Tibial artery (tissue), 4 donors: ENCODE results near the gene JAKMIP1.

Source experiments
- DNase-seq, 2 donors: peaks; one replicate each; pipeline ENCODE4 v3.0.0-alpha.2; 2019
- H3K27ac ChIP-seq, 2 donors: fragments of 200-600 bp; sonication (generic) in 1 of 2; 1 replicate in 1 of 2; 2 replicates in 1 of 2; pipeline ENCODE4 v1.5.1; 2018 to 2019; ENCODE audit warnings: mild to moderate bottlenecking in 1 of 2
- H3K27me3 ChIP-seq, 2 donors: fragments of 200-600 bp; sonication (generic) in 1 of 2; one replicate each; pipeline versions ENCODE4 v1.5.1 to v1.6.0; 2016 to 2019
- H3K36me3 ChIP-seq, 3 donors: fragments of 200-600 bp; sonication (generic) in 2 of 3; one replicate each; pipeline ENCODE4 v1.5.1; 2016 to 2019; ENCODE audit warnings: mild to moderate bottlenecking in 2 of 3
- H3K4me1 ChIP-seq, 4 donors: fragments of 200-600 bp; sonication (generic) in 2 of 4; 1 replicate in 3 of 4; 2 replicates in 1 of 4; pipeline ENCODE4 v1.5.1; 2016 to 2019
- H3K4me3 ChIP-seq, 2 donors: fragments of 200-600 bp; sonication (generic) in 1 of 2; 1 replicate in 1 of 2; 2 replicates in 1 of 2; pipeline ENCODE4 v1.5.1; 2018 to 2019; ENCODE audit warnings: mild to moderate bottlenecking in 2 of 2
- H3K9me3 ChIP-seq, 3 donors: fragments of 200-600 bp; sonication (generic) in 1 of 3; one replicate each; pipeline ENCODE4 v1.5.1; 2016 to 2019
- CTCF ChIP-seq, 2 experiments: fragments of 200-600 bp in 1 of 2; fragments of 450-650 bp in 1 of 2; IDR thresholded peaks; one replicate each; pipeline ENCODE4 v1.5.1; 2017 to 2019; ENCODE audit warnings: antibody characterized with exemption in 2 of 2, mild to moderate bottlenecking in 1 of 2, moderate library complexity in 1 of 2
- intact Hi-C: fragments of 100-400 bp; cut with DNase I; formaldehyde crosslinking; loops from one replicate; pipeline ENCODE4 v1.15.0; 2023; ENCODE audit warnings: low total_unique reads

The JAKMIP1 gene

DNA sequence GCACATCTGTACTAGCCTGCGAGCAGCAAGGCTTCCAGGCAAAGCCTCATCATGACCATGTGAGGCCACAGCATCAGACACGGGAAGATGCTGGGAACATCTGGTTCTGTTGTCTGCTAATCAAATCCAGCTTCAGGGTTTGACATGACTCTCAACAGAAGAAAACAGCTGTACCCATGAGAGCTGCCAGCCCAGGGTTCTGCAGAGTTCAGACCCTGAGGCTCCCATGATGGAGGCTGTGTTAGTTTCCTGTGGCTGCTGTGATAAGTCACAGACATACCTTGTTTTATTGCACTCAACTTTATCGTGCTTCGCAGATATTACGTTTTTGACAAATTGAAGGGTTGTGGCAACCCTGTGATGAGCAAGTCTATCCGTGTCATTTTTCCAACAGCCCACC is 37.5 kb downstream of the JAKMIP1 start:
- H3K27me3 ChIP-seq: no peaks in the 10 kb centered on the region
- H3K4me3 ChIP-seq: no peak overlapping the region
- no peak overlapping the region for H3K27ac ChIP-seq
- no peak for TF ChIP-seq CTCF (IDR thresholded peaks at IDR 0.05)
- peaks cover 0 to 13% (median 7%) of the 10 kb centered on the region in 3 donors for H3K9me3 ChIP-seq
- intact Hi-C loops: no loop called here
- no peaks in the 10 kb centered on the region for H3K4me1 ChIP-seq
- DNase-seq: no peak
- H3K36me3 ChIP-seq: no peaks in the 10 kb centered on the region

- TF ChIP-seq CTCF (IDR thresholded peaks at IDR 0.05): no peak
Observed at GRCh38 chr4:6161921-6162464, 38.4 kb downstream of the JAKMIP1 start.

DNA sequence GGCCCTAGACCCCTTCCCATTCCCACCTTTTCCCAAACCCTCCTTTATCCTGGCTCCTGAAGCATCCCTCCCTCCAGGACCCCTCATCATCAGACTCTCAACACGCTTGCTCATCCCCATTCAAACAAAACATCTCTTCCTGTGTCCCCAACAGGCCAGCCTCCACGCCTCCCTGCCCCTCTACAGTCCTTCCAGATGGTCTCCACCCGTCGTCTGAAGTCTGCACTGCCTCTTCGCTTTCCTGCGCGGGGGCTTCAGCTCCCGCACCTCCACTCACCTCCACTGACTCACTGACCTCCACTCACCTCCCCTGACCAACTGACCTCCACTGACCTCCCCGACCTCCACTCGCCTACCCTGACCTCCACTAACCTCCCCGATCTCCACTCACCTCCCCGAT is 39.8 kb downstream of the JAKMIP1 start:
- no peak overlapping the region for H3K4me3 ChIP-seq
- peaks cover 0 to 13% (median 7%) of the 10 kb centered on the region in 3 donors for H3K9me3 ChIP-seq
- no peak overlapping the region for H3K27ac ChIP-seq
- peaks cover 0 to 6% of the 10 kb centered on the region in 2 donors for H3K27me3 ChIP-seq
- no peaks in the 10 kb centered on the region for H3K36me3 ChIP-seq
- H3K4me1 ChIP-seq: no peaks in the 10 kb centered on the region
- intact Hi-C loops: no loop called here
- DNase-seq: no peak
- TF ChIP-seq CTCF (IDR thresholded peaks at IDR 0.05): no peak

More at GRCh38 chr4:6161921-6162464, 38.4 kb downstream of the JAKMIP1 start:
- H3K27me3 ChIP-seq: peaks cover 0 to 6% of the 10 kb centered on the region in 2 donors
- no peak overlapping the region for H3K27ac ChIP-seq
- H3K36me3 ChIP-seq: no peaks in the 10 kb centered on the region
- H3K4me3 ChIP-seq: no peak overlapping the region
- H3K9me3 ChIP-seq: peaks cover 0 to 13% (median 7%) of the 10 kb centered on the region in 3 donors
- intact Hi-C loops: no loop called here
- no peak for DNase-seq
- H3K4me1 ChIP-seq: no peaks in the 10 kb centered on the region

- TF ChIP-seq CTCF (IDR thresholded peaks at IDR 0.05): no peak
- Histone ChIP-seq H3K27ac (no peak overlapping the region), H3K36me3 (no peaks in the 10 kb centered on the region), H3K4me1 (no peaks in the 10 kb centered on the region), H3K27me3 (peaks cover 0 to 6% of the 10 kb centered on the region in 2 donors), H3K4me3 (no peak overlapping the region), H3K9me3 (no peaks in the 10 kb centered on the region)
- no peak for DNase-seq
- intact Hi-C loops: no loop called here
Observed at GRCh38 chr4:6157926-6158325, 42.4 kb downstream of the JAKMIP1 start.

- no peaks in the 10 kb centered on the region for H3K4me1 ChIP-seq
- intact Hi-C loops: no loop called here
- H3K9me3 ChIP-seq: no peaks in the 10 kb centered on the region
- no peaks in the 10 kb centered on the region for H3K36me3 ChIP-seq
- H3K27me3 ChIP-seq: peaks cover 0 to 12% of the 10 kb centered on the region in 2 donors
- no peak for TF ChIP-seq CTCF (IDR thresholded peaks at IDR 0.05)
- H3K27ac ChIP-seq: no peak overlapping the region
- no peak overlapping the region for H3K4me3 ChIP-seq
- no peak for DNase-seq
Observed at GRCh38 chr4:6155996-6156750, 44.2 kb downstream of the JAKMIP1 start.
